Bronchial epithelial cell (primary cell): ENCODE data around the gene NXPE4. TPM values are rescaled to one million over a fixed set of nuclear protein-coding genes. Genes with fewer than 3 reads are reported as not detected.

Source experiments
- DNase-seq: peaks from one replicate; pipeline ENCODE4 v3.0.0-alpha.2; 2010; ENCODE audit warnings: low read depth
- FAIRE-seq: peaks from 2 replicates; lab custom pipeline; 2011; peaks lifted over from hg19 to GRCh38; lab: Jason Lieb, UNC
- H3K27me3 ChIP-seq: 2 replicates; pipeline ENCODE4 v1.5.1; 2011; ENCODE audit warnings: low read length; ENCODE audit not compliant: control insufficient read depth, insufficient read depth
- H3K36me3 ChIP-seq: 2 replicates; pipeline ENCODE4 v1.5.1; 2011; ENCODE audit warnings: low read length; ENCODE audit not compliant: control insufficient read depth, insufficient read depth
- H3K4me3 ChIP-seq: 2 replicates; pipeline ENCODE4 v1.5.1; 2011; ENCODE audit warnings: mild to moderate bottlenecking, low read depth, low read length, control low read depth
- total RNA-seq: library from RNA; depleted of rRNA; stranded (reverse); fragments of >200 nt; gene quantifications from 2 replicates; pipeline ENCODE4 v1.2.1, GENCODE V29; 2014
- TF ChIP-seq, protein P1 (sequence below): IDR thresholded peaks from 2 replicates; pipeline ENCODE4 v1.5.1; 2011; ENCODE audit warnings: mild to moderate bottlenecking, moderate library complexity, low read length, control low read depth, inconsistent platforms; ENCODE audit not compliant: insufficient read depth, severe bottlenecking

The NXPE4 gene
- total RNA-seq, 1 donor from 2014 or later = not detected

DNA sequence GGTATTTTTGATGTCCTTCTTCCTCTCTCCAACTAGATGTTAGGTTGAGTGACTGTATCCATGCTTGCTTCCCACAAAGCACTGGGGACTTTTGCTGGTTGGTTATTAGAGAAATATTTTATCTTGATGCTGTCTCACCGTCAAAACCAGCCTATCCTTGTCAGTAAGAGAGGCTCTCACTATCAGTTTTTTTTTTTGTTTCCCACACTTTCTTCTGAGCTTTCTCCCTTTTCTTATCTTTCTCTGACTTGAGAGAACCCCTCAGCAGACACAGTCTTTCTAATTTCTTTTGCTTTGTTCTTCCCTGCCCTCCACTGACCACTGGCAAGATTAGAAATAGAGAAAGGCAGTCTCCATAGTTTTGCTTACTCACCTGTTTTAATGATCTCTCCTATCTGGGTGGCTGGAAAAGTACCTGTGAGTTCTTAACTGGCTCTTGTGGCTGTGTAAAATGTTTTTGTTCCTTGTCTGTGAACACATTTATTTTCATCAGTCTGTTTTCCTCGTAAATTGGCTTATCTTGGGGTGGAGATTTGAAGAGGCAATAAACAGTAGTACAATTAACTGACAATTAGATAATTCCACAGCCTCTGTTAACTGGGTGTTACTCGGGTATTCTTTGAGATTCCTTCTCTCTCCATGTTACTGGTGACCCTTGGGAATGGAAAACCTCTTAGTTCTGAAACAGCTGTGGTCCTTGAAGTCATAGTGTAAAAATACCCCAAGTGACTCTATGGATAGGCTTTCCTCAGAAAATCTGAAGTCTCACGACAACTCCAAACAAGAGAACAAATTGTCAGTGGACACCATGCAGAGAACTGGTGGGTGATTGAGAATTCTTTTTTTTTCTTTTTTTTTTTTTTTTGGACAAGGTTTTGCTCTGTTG, 35.9 kb downstream of the NXPE4 start, which contains the start of gene NXPE1:
TSS of gene NXPE1 (minus strand) at position 457 of the 886 bp plus-strand sequence. CDS start 8,680 bp downstream, outside the sequence.
- TF ChIP-seq, protein P1, sequence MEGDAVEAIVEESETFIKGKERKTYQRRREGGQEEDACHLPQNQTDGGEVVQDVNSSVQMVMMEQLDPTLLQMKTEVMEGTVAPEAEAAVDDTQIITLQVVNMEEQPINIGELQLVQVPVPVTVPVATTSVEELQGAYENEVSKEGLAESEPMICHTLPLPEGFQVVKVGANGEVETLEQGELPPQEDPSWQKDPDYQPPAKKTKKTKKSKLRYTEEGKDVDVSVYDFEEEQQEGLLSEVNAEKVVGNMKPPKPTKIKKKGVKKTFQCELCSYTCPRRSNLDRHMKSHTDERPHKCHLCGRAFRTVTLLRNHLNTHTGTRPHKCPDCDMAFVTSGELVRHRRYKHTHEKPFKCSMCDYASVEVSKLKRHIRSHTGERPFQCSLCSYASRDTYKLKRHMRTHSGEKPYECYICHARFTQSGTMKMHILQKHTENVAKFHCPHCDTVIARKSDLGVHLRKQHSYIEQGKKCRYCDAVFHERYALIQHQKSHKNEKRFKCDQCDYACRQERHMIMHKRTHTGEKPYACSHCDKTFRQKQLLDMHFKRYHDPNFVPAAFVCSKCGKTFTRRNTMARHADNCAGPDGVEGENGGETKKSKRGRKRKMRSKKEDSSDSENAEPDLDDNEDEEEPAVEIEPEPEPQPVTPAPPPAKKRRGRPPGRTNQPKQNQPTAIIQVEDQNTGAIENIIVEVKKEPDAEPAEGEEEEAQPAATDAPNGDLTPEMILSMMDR = no peak
- no peak within 1 kb of the TSS for H3K4me3 ChIP-seq
- H3K36me3 ChIP-seq = no peaks in the 10 kb centered on the region
- DNase-seq = no peak
- H3K27me3 ChIP-seq = no peaks in the 10 kb centered on the region
- FAIRE-seq = no peak

DNA sequence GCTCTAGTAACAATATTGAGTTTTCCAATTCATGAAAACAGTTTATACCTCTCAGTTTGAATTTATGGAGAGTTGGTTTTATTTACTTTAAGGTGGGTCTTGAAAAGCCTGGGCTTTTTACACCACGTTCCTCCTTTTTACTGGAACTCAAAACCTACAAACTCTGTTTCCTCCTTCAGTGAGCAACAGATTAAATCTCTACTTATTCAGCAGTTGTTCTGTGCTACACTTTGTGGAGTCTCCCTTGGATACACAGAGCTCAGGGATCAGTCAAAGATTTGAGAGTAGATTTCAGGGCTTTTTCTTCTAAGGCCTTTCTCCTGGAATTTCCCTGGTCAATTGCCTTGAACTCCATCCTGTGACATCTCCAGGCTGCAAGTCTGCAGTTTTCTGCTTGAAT, 39.5 kb downstream of the NXPE4 start:
- FAIRE-seq (no peak), DNase-seq (no peak)
- H3K4me3 ChIP-seq = no peak overlapping the region

DNA sequence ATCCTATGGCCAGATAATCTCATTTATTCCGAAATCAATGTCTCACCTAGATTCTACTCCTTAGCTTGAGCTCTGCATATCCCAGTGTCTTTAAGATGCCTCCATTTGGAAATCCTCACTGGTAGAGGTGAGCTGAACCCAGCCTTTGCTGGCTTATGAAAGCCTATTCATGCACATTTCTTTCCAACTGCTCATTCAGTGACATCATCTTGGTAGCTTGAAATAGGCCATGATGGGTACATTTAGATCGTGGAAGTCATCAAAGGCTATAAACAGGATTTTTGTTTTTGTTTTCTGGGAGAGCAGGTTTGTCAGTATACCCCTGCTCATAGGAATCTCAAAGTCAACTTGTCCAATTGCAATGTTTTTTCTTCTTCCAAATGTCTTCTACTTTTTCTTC, 41.9 kb downstream of the NXPE4 start:
- Histone ChIP-seq H3K36me3 (no peaks in the 10 kb centered on the region), H3K4me3 (no peak overlapping the region), H3K27me3 (no peaks in the 10 kb centered on the region)
- FAIRE-seq (peak; percentile 99), DNase-seq (peak; percentile 24)
- TF ChIP-seq, protein P1 = no peak

More for the DNA sequence above, 39.5 kb downstream of the NXPE4 start:
- H3K36me3 ChIP-seq = no peaks in the 10 kb centered on the region
- TF ChIP-seq, protein P1 = no peak
- H3K27me3 ChIP-seq = no peaks in the 10 kb centered on the region

DNA sequence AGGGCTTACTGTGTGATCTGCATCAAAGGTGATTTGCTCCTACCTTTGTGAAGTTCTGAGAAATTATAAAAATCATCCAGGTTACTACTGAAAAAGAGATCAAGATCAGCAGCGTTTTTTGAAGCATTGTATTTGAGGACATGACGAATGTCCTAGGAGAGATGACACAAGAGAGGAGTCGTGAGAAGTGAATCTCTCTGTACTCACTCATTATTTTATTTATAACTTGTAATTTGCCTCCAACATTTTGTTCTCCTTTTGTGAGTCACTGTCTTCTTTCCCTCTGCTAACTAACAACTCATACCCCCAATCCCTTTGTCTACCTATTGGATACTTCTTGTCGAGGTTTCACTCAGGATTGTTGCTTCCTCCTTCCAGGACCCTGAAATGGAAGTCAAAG, 44.5 kb downstream of the NXPE4 start:
- TF ChIP-seq, protein P1 = no peak
- no peaks in the 10 kb centered on the region for H3K27me3 ChIP-seq
- FAIRE-seq (no peak), DNase-seq (no peak)
- H3K4me3 ChIP-seq = no peak overlapping the region
- no peaks in the 10 kb centered on the region for H3K36me3 ChIP-seq

DNA sequence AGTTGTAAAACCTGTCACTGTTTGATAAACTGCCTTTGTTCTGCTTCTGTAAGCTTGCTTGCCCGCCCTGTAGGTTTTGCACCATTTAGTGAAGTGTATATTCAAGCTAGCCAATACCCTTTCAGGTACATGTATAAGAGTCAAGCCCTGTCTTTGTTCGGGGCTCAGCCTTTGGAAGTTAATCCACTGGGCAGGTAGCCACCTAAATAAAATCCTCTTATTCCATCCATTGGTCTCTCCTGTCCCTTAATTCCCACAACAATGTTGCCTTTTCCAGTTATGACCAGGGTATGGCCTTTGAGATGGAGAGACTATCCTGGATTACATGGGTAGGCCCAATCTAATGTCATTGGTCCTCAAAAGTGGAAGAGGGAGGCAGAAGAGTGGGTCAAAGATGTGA, 69.9 kb downstream of the NXPE4 start:
- Histone ChIP-seq H3K27me3 (no peaks in the 10 kb centered on the region), H3K4me3 (no peak overlapping the region), H3K36me3 (no peaks in the 10 kb centered on the region)
- TF ChIP-seq, protein P1 = no peak
- DNase-seq (no peak), FAIRE-seq (no peak)

DNA sequence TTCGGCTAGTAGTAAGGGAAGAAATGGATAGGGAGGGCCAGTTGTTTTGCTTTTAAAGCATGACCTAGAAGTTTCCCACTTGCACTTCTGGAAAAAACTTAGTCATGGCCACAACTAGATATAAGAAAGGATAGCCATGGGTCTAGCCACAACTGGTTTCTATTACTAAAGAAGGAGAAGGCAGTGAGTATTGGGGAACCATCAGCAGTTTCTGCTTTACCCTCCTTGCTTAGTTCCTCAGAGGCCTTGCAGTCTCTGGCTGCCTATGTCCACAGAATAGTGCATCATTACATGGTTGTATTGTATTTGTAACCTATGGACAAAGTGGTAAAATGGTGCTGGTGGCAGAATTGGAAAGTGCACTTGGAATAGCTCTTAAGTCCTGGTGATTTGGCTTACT, 71.5 kb downstream of the NXPE4 start:
- TF ChIP-seq, protein P1 = no peak
- DNase-seq = no peak
- FAIRE-seq = no peak

More for the DNA sequence above, 71.5 kb downstream of the NXPE4 start:
- no peaks in the 10 kb centered on the region for H3K27me3 ChIP-seq
- H3K36me3 ChIP-seq = no peaks in the 10 kb centered on the region
- no peak overlapping the region for H3K4me3 ChIP-seq
